ENCODE results near the gene PSG11. TPM values are rescaled to one million over a fixed set of nuclear protein-coding genes. Genes with fewer than 3 reads are reported as not detected.

The PSG11 gene
- total RNA-seq, 3 donors from 2014 or later, result not detected

DNA sequence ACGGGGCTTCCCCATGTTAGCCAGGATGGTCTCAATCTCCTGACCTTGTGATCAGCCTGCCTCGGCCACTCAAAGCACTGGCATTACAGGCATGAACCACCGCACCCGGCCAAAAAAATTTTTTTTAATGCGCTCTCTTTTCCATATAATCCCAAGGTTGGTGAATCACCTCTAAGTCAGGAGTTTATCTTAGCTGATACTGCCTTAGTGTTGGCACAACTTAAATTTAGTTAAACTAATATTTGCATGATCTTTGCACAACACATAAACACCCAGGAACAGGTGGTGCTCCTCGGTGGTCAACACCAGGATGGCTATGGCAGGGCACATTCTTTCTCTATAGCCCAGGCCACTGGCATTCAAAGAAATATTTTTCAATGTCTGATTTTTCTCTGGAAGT is 65.2 kb downstream of the PSG11 start:
- H3K4me3 ChIP-seq, result no peak overlapping the region
- H3K9me3 ChIP-seq, result no peaks in the 10 kb centered on the region
- no peaks in the 10 kb centered on the region for H3K4me1 ChIP-seq
- intact Hi-C loops (cut with DNase I; ENCODE audit: low total_unique reads), result no loop called here
- H3K36me3 ChIP-seq, result no peaks in the 10 kb centered on the region
- H3K27ac ChIP-seq, result no peak overlapping the region
- no peaks in the 10 kb centered on the region for H3K27me3 ChIP-seq
- no peak for DNase-seq (ENCODE audit: low spot score in 2 of 2)
- TF ChIP-seq POLR2AphosphoS5 (IDR thresholded peaks at IDR 0.05) (no peak), POLR2A (IDR thresholded peaks at IDR 0.05) (no peak)
- TF ChIP-seq, protein P1, sequence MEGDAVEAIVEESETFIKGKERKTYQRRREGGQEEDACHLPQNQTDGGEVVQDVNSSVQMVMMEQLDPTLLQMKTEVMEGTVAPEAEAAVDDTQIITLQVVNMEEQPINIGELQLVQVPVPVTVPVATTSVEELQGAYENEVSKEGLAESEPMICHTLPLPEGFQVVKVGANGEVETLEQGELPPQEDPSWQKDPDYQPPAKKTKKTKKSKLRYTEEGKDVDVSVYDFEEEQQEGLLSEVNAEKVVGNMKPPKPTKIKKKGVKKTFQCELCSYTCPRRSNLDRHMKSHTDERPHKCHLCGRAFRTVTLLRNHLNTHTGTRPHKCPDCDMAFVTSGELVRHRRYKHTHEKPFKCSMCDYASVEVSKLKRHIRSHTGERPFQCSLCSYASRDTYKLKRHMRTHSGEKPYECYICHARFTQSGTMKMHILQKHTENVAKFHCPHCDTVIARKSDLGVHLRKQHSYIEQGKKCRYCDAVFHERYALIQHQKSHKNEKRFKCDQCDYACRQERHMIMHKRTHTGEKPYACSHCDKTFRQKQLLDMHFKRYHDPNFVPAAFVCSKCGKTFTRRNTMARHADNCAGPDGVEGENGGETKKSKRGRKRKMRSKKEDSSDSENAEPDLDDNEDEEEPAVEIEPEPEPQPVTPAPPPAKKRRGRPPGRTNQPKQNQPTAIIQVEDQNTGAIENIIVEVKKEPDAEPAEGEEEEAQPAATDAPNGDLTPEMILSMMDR (IDR thresholded peaks at IDR 0.05), result no peak

Other genes with a start within 250 kb of the PSG11 start
- gene PSG1, start 146.8 kb downstream of the PSG11 start, total RNA-seq, result not detected
- gene PSG6, start 108.6 kb downstream of the PSG11 start, total RNA-seq, result not detected
- not detected for gene PSG7, start 89.3 kb downstream of the PSG11 start, total RNA-seq
- gene PSG2, start 56.2 kb upstream of the PSG11 start, total RNA-seq, result not detected
- gene PSG5, start 160.1 kb upstream of the PSG11 start, total RNA-seq, result not detected
- 1 to 10 TPM in 1 of 3 donors, not detected in 2; 2.3 TPM for gene PSG4, start 179.2 kb upstream of the PSG11 start, total RNA-seq
- gene PSG9, start 243.1 kb upstream of the PSG11 start, total RNA-seq, result not detected

All from breast epithelium (tissue), 4 donors.